Adrenal gland (tissue), 12 donors: ENCODE results near the gene CCL15. TPM values are rescaled to one million over a fixed set of nuclear protein-coding genes. Genes with fewer than 3 reads are reported as not detected.
A peak's percentile ranks its signal among the peaks of the same experiment; 100 is the strongest.

Experiments used
- DNase-seq, 7 donors: peaks; one replicate each; pipeline ENCODE4 v3.0.0-alpha.2; 2019 to 2020
- H3K27ac ChIP-seq, 5 donors: fragments of 200-600 bp; sonication (generic) in 4 of 5; 1 replicate in 3 of 5; 2 replicates in 2 of 5; pipeline versions ENCODE4 v1.5.1 to v1.8.0; 2016 to 2020; ENCODE audit warnings: mild to moderate bottlenecking in 1 of 5
- H3K27me3 ChIP-seq: fragments of 200-600 bp; 2 replicates; pipeline ENCODE4 v1.8.0; 2021
- H3K36me3 ChIP-seq, 2 donors: fragments of 200-600 bp; replicated peaks in 1 of 2; 1 replicate in 1 of 2; 2 replicates in 1 of 2; pipeline versions ENCODE4 v1.5.1 to v1.8.0; 2018 to 2022
- H3K4me1 ChIP-seq, 2 donors: fragments of 200-600 bp; replicated peaks in 1 of 2; 1 replicate in 1 of 2; 2 replicates in 1 of 2; pipeline versions ENCODE4 v1.5.1 to v1.8.0; 2018 to 2021
- H3K4me3 ChIP-seq, 4 donors: fragments of 200-600 bp; sonication (generic) in 3 of 4; one replicate each; pipeline ENCODE4 v1.5.1; 2016 to 2018
- H3K9me3 ChIP-seq, 3 donors: fragments of 200-600 bp; sonication (generic) in 1 of 3; replicated peaks in 1 of 3; 1 replicate in 2 of 3; 2 replicates in 1 of 3; pipeline versions ENCODE4 v1.5.1 to v1.8.0; 2016 to 2021
- CTCF ChIP-seq, 6 experiments: fragments of 450-650 bp in 4 of 6; fragments of 200-600 bp in 2 of 6; sonication (generic) in 1 of 6; IDR thresholded peaks; 1 replicate in 5 of 6; 2 replicates in 1 of 6; pipeline versions ENCODE4 v1.5.1 to v1.8.0; 2016 to 2021; ENCODE audit warnings: antibody characterized with exemption in 6 of 6, mild to moderate bottlenecking in 2 of 6, moderate library complexity in 1 of 6
- POLR2A ChIP-seq, 2 donors: fragments of 450-650 bp; IDR thresholded peaks; one replicate each; pipeline ENCODE4 v1.6.1; 2017; ENCODE audit warnings: antibody characterized with exemption in 2 of 2, mild to moderate bottlenecking in 2 of 2, moderate library complexity in 1 of 2
- WGBS, 4 donors: extraction: QIAGEN DNeasy Blood & Tissue Kit in 2 of 4; methylation state at CpG; one replicate each; pipeline versions ENCODE4 v1.1.5 to v1.1.7; 2013 to 2017; 5-methylcytosine and 5-hydroxymethylcytosine counted together
- intact Hi-C, 2 donors: fragments of 100-400 bp; cut with DNase I; formaldehyde crosslinking; loops; one replicate each; pipeline versions ENCODE4 v1.14.1 to v1.15.0; 2022 to 2023
- polyA plus RNA-seq, 3 donors: library from polyadenylated mRNA; stranded (reverse); fragments of 200-250 nt in 2 of 3; fragments of 350-450 nt in 1 of 3; fragmentation: Illumina TruSeq in 1 of 3; extraction: RNeasy Lipid Tissue Mini Kit (QIAGEN cat#74804) in 1 of 3; gene quantifications; one replicate each; pipeline ENCODE4 v1.2.3, GENCODE V29; 2013 to 2014
- total RNA-seq, 9 donors: library from RNA; depleted of rRNA in 4 of 9; stranded (reverse); fragments of >200 nt in 4 of 9; fragments of 120-200 nt in 1 of 9; fragmentation: NEBNext Ultra II Directional in 1 of 9; extraction: Animal tissue kit (Norgen Biotek cat#: 25700) in 1 of 9; gene quantifications; one replicate each; pipeline versions ENCODE4 v1.1.0 to v1.2.4, GENCODE V29; 2013 to 2023
- donor health status: healthy with polysubstance abuse.
- donor health status: Bipolar disorder and iron deficiency.
- donor health status: DM: yes; HTN: yes; CAD: no.
- donor health status: DM: no; HTN: no; CAD: no.
- donor health status: DM: no; HTN: no; CAD: no.
- donor health status: DM: yes; HTN: yes; CAD: no.

Gene CCL15
- total and polyA plus RNA-seq, 12 donors: 0.17 to 1.7 (median 0.45) TPM; not detected in 5

GRCh38 chr17:35991075-35991474 is 10.3 kb downstream of the CCL15 start:
- WGBS, 4 donors: 70 to 81% (median 80%) methylated on average over 2 of the region's 2 CpGs
- H3K9me3 ChIP-seq: no peaks in the 10 kb centered on the region
- H3K4me3 ChIP-seq: no peak overlapping the region

GRCh38 chr17:35988164-35988563 is 13.2 kb downstream of the CCL15 start:
- Histone ChIP-seq H3K27ac (peak overlapping the region in 1 of 5 donors; percentile 18), H3K36me3 (no peaks in the 10 kb centered on the region), H3K4me3 (no peak overlapping the region), H3K27me3 (no peaks in the 10 kb centered on the region), H3K4me1 (no peaks in the 10 kb centered on the region), H3K9me3 (no peaks in the 10 kb centered on the region)
- intact Hi-C loops: no loop called here
- TF ChIP-seq POLR2A (IDR thresholded peaks at IDR 0.05) (no peak), CTCF (IDR thresholded peaks at IDR 0.05) (no peak)
- DNase-seq: no peak

More at GRCh38 chr17:35991075-35991474, 10.3 kb downstream of the CCL15 start:
- no peak for DNase-seq
- Histone ChIP-seq H3K36me3 (no peaks in the 10 kb centered on the region), H3K27ac (no peak overlapping the region), H3K27me3 (no peaks in the 10 kb centered on the region), H3K4me1 (no peaks in the 10 kb centered on the region)
- intact Hi-C loops: no loop called here
- TF ChIP-seq POLR2A (IDR thresholded peaks at IDR 0.05): no peak
- TF ChIP-seq CTCF (IDR thresholded peaks at IDR 0.05): no peak

GRCh38 chr17:35986643-35987042 is 14.7 kb downstream of the CCL15 start, which contains the start of gene CCL14:
Gene CCL14, minus strand, starts transcription at chr17:35986729. Its CDS starts 80 bp downstream, at chr17:35986649.
- intact Hi-C loops: no loop called here
- no peaks in the 10 kb centered on the region for H3K27me3 ChIP-seq
- DNase-seq: no peak
- WGBS, 4 donors: 31 to 77% (median 62%) methylated on average over 1 of the region's 1 CpG
- H3K9me3 ChIP-seq: no peaks in the 10 kb centered on the region
- H3K4me3 ChIP-seq: peak within 1 kb of the TSS in 1 of 4 donors; percentile 15
- H3K27ac ChIP-seq: peak within 1 kb of the TSS in 1 of 5 donors; percentile 49
- H3K4me1 ChIP-seq: no peaks in the 10 kb centered on the region
- H3K36me3 ChIP-seq: no peaks in the 10 kb centered on the region
- TF ChIP-seq CTCF (IDR thresholded peaks at IDR 0.05) (no peak), POLR2A (IDR thresholded peaks at IDR 0.05) (no peak)

- Histone ChIP-seq H3K36me3 (no peaks in the 10 kb centered on the region), H3K27me3 (no peaks in the 10 kb centered on the region), H3K27ac (no peak overlapping the region), H3K4me1 (no peaks in the 10 kb centered on the region), H3K4me3 (no peak overlapping the region), H3K9me3 (no peaks in the 10 kb centered on the region)
- no peak for DNase-seq
- TF ChIP-seq POLR2A (IDR thresholded peaks at IDR 0.05) (no peak), CTCF (IDR thresholded peaks at IDR 0.05) (no peak)
- 83 to 89% (median 85%) methylated on average over 6 of the region's 6 CpGs for WGBS, 4 donors
- intact Hi-C loops: loop anchor here in 1 of 2 donors (5.0 kb wide), 1 partner anchor 158 kb away; no protein-coding TSS in a partner anchor
These were observed 17.2 kb downstream of the CCL15 start for GRCh38 chr17:35984140-35984539.
